B cell (primary cell): Measurements from ENCODE around the gene EPHA2. TPM values are rescaled to one million over a fixed set of nuclear protein-coding genes. Genes with fewer than 3 reads are reported as not detected.

Experiments
- ATAC-seq: fragments of 200-7000 bp; cut with Tn5 transposase; one replicate; pipeline ENCODE4 v1.10.0; 2021; ENCODE audit warnings: low read depth, mild to moderate bottlenecking, moderate number of reproducible peaks, moderate library complexity
- CTCF ChIA-PET: fragments of 350-600 bp; sonication (Branson Sonifier 250); formaldehyde crosslinking; loops from one replicate; lab custom pipeline; 2021; ENCODE audit warnings: antibody characterized with exemption, inconsistent platforms; lab: Charles Lee
- POLR2A ChIA-PET: fragments of 350-600 bp; sonication (Branson Sonifier 250); formaldehyde crosslinking; loops from one replicate; lab custom pipeline; 2021; ENCODE audit warnings: antibody characterized with exemption; lab: Charles Lee
- DNase-seq: peaks from one replicate; pipeline ENCODE4 v3.0.0; 2013
- H2AFZ ChIP-seq: 2 replicates; pipeline ENCODE4 v1.6.1; 2012; ENCODE audit warnings: mild to moderate bottlenecking, low read depth, low read length; ENCODE audit not compliant: insufficient read depth, poor library complexity, severe bottlenecking
- H3K27ac ChIP-seq, 2 donors: 1 replicate in 1 of 2; 2 replicates in 1 of 2; pipeline ENCODE4 v1.5.1; 2012 to 2013; ENCODE audit warnings: low read length in 2 of 2, mild to moderate bottlenecking in 2 of 2, moderate library complexity in 1 of 2
- H3K27me3 ChIP-seq, 4 experiments: fragments of 200-600 bp in 1 of 4; sonication (generic) in 1 of 4; replicated peaks in 1 of 4; 1 replicate in 2 of 4; 2 replicates in 2 of 4; pipeline versions ENCODE4 v1.6.1 to v1.7.0; 2013 to 2016; ENCODE audit warnings: low read length in 3 of 4, mild to moderate bottlenecking in 2 of 4, mixed read lengths in 1 of 4, moderate library complexity in 1 of 4; ENCODE audit not compliant: insufficient read depth in 4 of 4, control insufficient read depth in 3 of 4; ENCODE audit errors: control extremely low read depth in 1 of 4
- H3K36me3 ChIP-seq, 2 experiments: replicated peaks in 1 of 2; 1 replicate in 1 of 2; 2 replicates in 1 of 2; pipeline versions ENCODE4 v1.6.1 to v1.7.1; 2013; ENCODE audit warnings: low read length in 1 of 2; ENCODE audit not compliant: insufficient read depth in 2 of 2, control insufficient read depth in 1 of 2; ENCODE audit errors: control extremely low read depth in 1 of 2, extremely low read depth in 1 of 2
- H3K4me1 ChIP-seq, 2 donors: fragments of 200-600 bp in 1 of 2; sonication (generic) in 1 of 2; 1 replicate in 1 of 2; 2 replicates in 1 of 2; pipeline versions ENCODE4 v1.5.1 to v1.6.1; 2013 to 2017; ENCODE audit warnings: low read length in 2 of 2; ENCODE audit not compliant: control insufficient read depth in 2 of 2, insufficient read depth in 2 of 2
- H3K4me2 ChIP-seq: replicated peaks from 2 replicates; pipeline ENCODE3; 2012; ENCODE audit warnings: mild to moderate bottlenecking, low read depth, low read length; ENCODE audit not compliant: poor library complexity, severe bottlenecking
- H3K4me3 ChIP-seq, 5 experiments: fragments of 200-600 bp in 1 of 5; sonication (generic) in 1 of 5; 1 replicate in 3 of 5; 2 replicates in 2 of 5; pipeline versions ENCODE4 v1.5.1 to v1.7.0; 2011 to 2016; ENCODE audit warnings: low read length in 4 of 5, mild to moderate bottlenecking in 4 of 5, low read depth in 2 of 5, control low read depth in 1 of 5, moderate library complexity in 1 of 5; ENCODE audit not compliant: insufficient read depth in 1 of 5; ENCODE audit errors: control extremely low read depth in 1 of 5, extremely low read depth in 1 of 5
- H3K79me2 ChIP-seq: fragments of 200-600 bp; sonication (generic); one replicate; pipeline ENCODE4 v1.6.0; 2016; ENCODE audit warnings: low read length; ENCODE audit not compliant: control insufficient read depth, insufficient read depth
- H3K9ac ChIP-seq: fragments of 200-600 bp; sonication (generic); 2 replicates; pipeline ENCODE4 v1.6.1; 2017; ENCODE audit warnings: mild to moderate bottlenecking, low read length, moderate library complexity
- H3K9me3 ChIP-seq, 3 donors: one replicate each; pipeline versions ENCODE4 v1.6.1 to v1.7.1; 2013; ENCODE audit warnings: low read length in 2 of 3; ENCODE audit not compliant: control insufficient read depth in 2 of 3, insufficient read depth in 1 of 3; ENCODE audit errors: control extremely low read depth in 1 of 3
- H4K20me1 ChIP-seq: 2 replicates; pipeline ENCODE4 v1.6.0; 2012; ENCODE audit warnings: mild to moderate bottlenecking, low read length; ENCODE audit not compliant: insufficient read depth, control insufficient read depth, poor library complexity, severe bottlenecking
- H3K27ac Mint-ChIP-seq: one replicate; pipeline ENCODE4 v1.8.0; 2021; ENCODE audit warnings: mixed read lengths
- H3K27me3 Mint-ChIP-seq: one replicate; pipeline ENCODE4 v1.8.0; 2021; ENCODE audit warnings: mixed read lengths
- H3K4me1 Mint-ChIP-seq: one replicate; pipeline ENCODE4 v1.8.0; 2021; ENCODE audit warnings: mixed read lengths
- H3K4me3 Mint-ChIP-seq: one replicate; pipeline ENCODE4 v1.8.0; 2021; ENCODE audit warnings: mixed read lengths
- H3K9me3 Mint-ChIP-seq: one replicate; pipeline ENCODE4 v1.8.0; 2022; ENCODE audit warnings: mixed read lengths; ENCODE audit not compliant: insufficient read depth
- EZH2 ChIP-seq: IDR thresholded peaks from 2 replicates; pipeline ENCODE4 v1.6.1; 2012; ENCODE audit warnings: borderline replicate concordance, low read depth, mild to moderate bottlenecking, moderate library complexity, low read length; ENCODE audit not compliant: insufficient read depth, poor library complexity, severe bottlenecking
- WGBS: methylation state at CpG from one replicate; pipeline ENCODE4 v1.1.5; 2013; ENCODE audit warnings: missing lambda C conversion rate; ENCODE audit not compliant: insufficient coverage; 5-methylcytosine and 5-hydroxymethylcytosine counted together
- intact Hi-C: fragments of 100-400 bp; cut with micrococcal nuclease; formaldehyde crosslinking; loops from one replicate; pipeline ENCODE4 v1.10.0; 2022
- polyA plus RNA-seq: library from polyadenylated mRNA; depleted of rRNA; stranded (reverse); fragments of >200 nt; gene quantifications from 2 replicates; pipeline ENCODE4 v1.2.3, GENCODE V29; 2012
- total RNA-seq, 2 donors: library from RNA; stranded (reverse); fragments of 120-200 nt in 1 of 2; gene quantifications; 1 replicate in 1 of 2; 2 replicates in 1 of 2; pipeline versions ENCODE4 v1.2.3 to v1.2.4, GENCODE V29; 2013 to 2022
- TF ChIP-seq, protein P1 (sequence below): fragments of 200-600 bp; IDR thresholded peaks from one replicate; pipeline ENCODE4 v1.8.0; 2022; ENCODE audit warnings: antibody characterized with exemption, mild to moderate bottlenecking

EPHA2 gene
- total and polyA plus RNA-seq, 2 donors (not counting 1 experiment from before 2014, with no cell fraction given) = 0.12 TPM; not detected in 1

GRCh38 chr1:16093611-16094010, 62.3 kb downstream of the EPHA2 start:
- H3K4me2 ChIP-seq = no peak overlapping the region
- H3K4me3 ChIP-seq = no peak overlapping the region
- no peaks in the 10 kb centered on the region for H3K79me2 ChIP-seq
- intact Hi-C loops = no loop called here
- peaks cover 28% of the 10 kb centered on the region for H3K27me3 Mint-ChIP-seq
- H3K27ac Mint-ChIP-seq = no peak overlapping the region
- POLR2A ChIA-PET = interaction anchor here (0.7 kb wide), 1 partner anchor 96 kb away, joined by 5 read pairs; no protein-coding TSS in a partner anchor
- CTCF ChIA-PET = interaction anchor here (0.6 to 0.7 kb wide), 2 partner anchors 27 to 332 kb away, joined by 3 to 5 read pairs; no protein-coding TSS in a partner anchor
- no peaks in the 10 kb centered on the region for H3K4me1 Mint-ChIP-seq
- no peak overlapping the region for H3K27ac ChIP-seq
- H4K20me1 ChIP-seq = no peaks in the 10 kb centered on the region
- WGBS = 83% methylated on average over 9 of the region's 9 CpGs
- no peak for TF ChIP-seq EZH2
- TF ChIP-seq, protein P1, sequence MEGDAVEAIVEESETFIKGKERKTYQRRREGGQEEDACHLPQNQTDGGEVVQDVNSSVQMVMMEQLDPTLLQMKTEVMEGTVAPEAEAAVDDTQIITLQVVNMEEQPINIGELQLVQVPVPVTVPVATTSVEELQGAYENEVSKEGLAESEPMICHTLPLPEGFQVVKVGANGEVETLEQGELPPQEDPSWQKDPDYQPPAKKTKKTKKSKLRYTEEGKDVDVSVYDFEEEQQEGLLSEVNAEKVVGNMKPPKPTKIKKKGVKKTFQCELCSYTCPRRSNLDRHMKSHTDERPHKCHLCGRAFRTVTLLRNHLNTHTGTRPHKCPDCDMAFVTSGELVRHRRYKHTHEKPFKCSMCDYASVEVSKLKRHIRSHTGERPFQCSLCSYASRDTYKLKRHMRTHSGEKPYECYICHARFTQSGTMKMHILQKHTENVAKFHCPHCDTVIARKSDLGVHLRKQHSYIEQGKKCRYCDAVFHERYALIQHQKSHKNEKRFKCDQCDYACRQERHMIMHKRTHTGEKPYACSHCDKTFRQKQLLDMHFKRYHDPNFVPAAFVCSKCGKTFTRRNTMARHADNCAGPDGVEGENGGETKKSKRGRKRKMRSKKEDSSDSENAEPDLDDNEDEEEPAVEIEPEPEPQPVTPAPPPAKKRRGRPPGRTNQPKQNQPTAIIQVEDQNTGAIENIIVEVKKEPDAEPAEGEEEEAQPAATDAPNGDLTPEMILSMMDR = no peak
- H3K4me1 ChIP-seq = no peaks in the 10 kb centered on the region
- no peak for DNase-seq
- no peak overlapping the region for H2AFZ ChIP-seq
- no peaks in the 10 kb centered on the region for H3K9me3 ChIP-seq
- H3K4me3 Mint-ChIP-seq = no peak overlapping the region
- no peak overlapping the region for H3K9ac ChIP-seq
- H3K36me3 ChIP-seq = no peaks in the 10 kb centered on the region
- peaks cover 0 to 7% (median 1%) of the 10 kb centered on the region in 4 experiments for H3K27me3 ChIP-seq
- H3K9me3 Mint-ChIP-seq = no peaks in the 10 kb centered on the region
- no peak for ATAC-seq

DNA sequence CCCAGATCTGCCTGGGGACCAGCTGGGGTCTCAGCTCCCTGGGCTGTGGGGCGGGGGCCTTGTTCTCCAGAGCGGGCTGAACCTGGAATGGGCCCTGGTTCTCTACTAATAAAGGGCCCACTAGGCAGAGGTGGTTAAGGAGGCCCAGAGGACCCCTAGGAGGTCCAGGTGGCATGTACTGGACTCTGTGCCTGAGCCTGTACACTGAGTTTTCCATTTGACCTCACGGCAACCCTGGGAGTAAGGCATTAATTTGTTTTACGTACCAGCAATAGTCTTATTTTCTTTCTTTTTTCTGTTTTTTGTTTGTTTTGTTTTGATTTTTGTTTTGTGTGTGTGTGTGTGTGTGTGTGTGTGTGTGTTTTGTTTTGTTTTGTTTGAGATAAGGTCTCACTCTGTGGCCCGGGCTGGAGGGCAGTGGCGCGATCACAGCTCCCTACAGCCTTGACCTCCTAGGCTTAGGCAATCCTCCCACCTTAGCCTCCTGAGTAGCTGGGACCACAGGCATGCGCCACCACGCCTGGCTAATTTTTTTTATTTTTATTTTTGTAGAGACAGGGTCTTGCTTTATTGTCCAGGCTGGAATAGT, 62.9 kb downstream of the EPHA2 start:
- no peak overlapping the region for H3K27ac ChIP-seq

More for the DNA sequence above, 62.9 kb downstream of the EPHA2 start:
- Mint-ChIP-seq H3K9me3 (no peaks in the 10 kb centered on the region), H3K4me3 (no peak overlapping the region), H3K4me1 (no peaks in the 10 kb centered on the region), H3K27me3 (peaks cover 28% of the 10 kb centered on the region), H3K27ac (no peak overlapping the region)
- H3K9ac ChIP-seq = no peak overlapping the region
- CTCF ChIA-PET = interaction anchor here (1.1 kb wide), 1 partner anchor 11 kb away, joined by 3 read pairs; no protein-coding TSS in a partner anchor
- peaks cover 0 to 10% (median 1%) of the 10 kb centered on the region in 4 experiments for H3K27me3 ChIP-seq
- DNase-seq (no peak), ATAC-seq (no peak)
- no peaks in the 10 kb centered on the region for H3K9me3 ChIP-seq
- no peak overlapping the region for H2AFZ ChIP-seq
- no peaks in the 10 kb centered on the region for H3K79me2 ChIP-seq
- no peak overlapping the region for H3K4me2 ChIP-seq
- H3K4me3 ChIP-seq = no peak overlapping the region
- POLR2A ChIA-PET = no interaction called here
- H4K20me1 ChIP-seq = no peaks in the 10 kb centered on the region
- intact Hi-C loops = no loop called here
- no peak for TF ChIP-seq EZH2
- WGBS = 88% methylated on average over 3 of the region's 9 CpGs
- no peaks in the 10 kb centered on the region for H3K4me1 ChIP-seq
- no peaks in the 10 kb centered on the region for H3K36me3 ChIP-seq
